Mucosa of stomach (tissue), 1 donor: Measurements from ENCODE around the gene CCDC54.

Source experiments
- H3K27me3 ChIP-seq: one replicate; pipeline ENCODE4 v1.7.0; 2013; ENCODE audit warnings: mild to moderate bottlenecking, low read length; ENCODE audit not compliant: control insufficient read depth, insufficient read depth
- H3K36me3 ChIP-seq: one replicate; pipeline ENCODE4 v1.7.0; 2013; ENCODE audit warnings: low read length; ENCODE audit not compliant: control insufficient read depth, insufficient read depth
- H3K4me1 ChIP-seq: one replicate; pipeline ENCODE4 v1.7.0; 2013; ENCODE audit warnings: mild to moderate bottlenecking, low read length; ENCODE audit not compliant: control insufficient read depth, insufficient read depth
- H3K4me3 ChIP-seq: one replicate; pipeline ENCODE4 v1.7.0; 2013; ENCODE audit warnings: low read length
- H3K9ac ChIP-seq: one replicate; pipeline ENCODE4 v1.7.0; 2013; ENCODE audit warnings: mild to moderate bottlenecking, low read length, moderate library complexity
- H3K9me3 ChIP-seq: one replicate; pipeline ENCODE4 v1.7.0; 2013; ENCODE audit warnings: mild to moderate bottlenecking, low read length, moderate library complexity; ENCODE audit not compliant: control insufficient read depth
- donor health status: Pancreatic carcinoma.

CCDC54 gene

GRCh38 chr3:107368654-107369398, 8.4 kb upstream of the CCDC54 start:
- no peak overlapping the region for H3K9ac ChIP-seq
- H3K36me3 ChIP-seq, result no peaks in the 10 kb centered on the region
- H3K4me3 ChIP-seq, result no peak overlapping the region
- no peaks in the 10 kb centered on the region for H3K4me1 ChIP-seq
- H3K27me3 ChIP-seq, result no peaks in the 10 kb centered on the region
- H3K9me3 ChIP-seq, result no peaks in the 10 kb centered on the region

GRCh38 chr3:107369791-107370190, 7.4 kb upstream of the CCDC54 start:
- no peaks in the 10 kb centered on the region for H3K36me3 ChIP-seq
- H3K9ac ChIP-seq, result no peak overlapping the region
- H3K4me3 ChIP-seq, result no peak overlapping the region
- H3K27me3 ChIP-seq, result no peaks in the 10 kb centered on the region
- no peaks in the 10 kb centered on the region for H3K9me3 ChIP-seq
- H3K4me1 ChIP-seq, result no peaks in the 10 kb centered on the region

GRCh38 chr3:107370907-107371306, 6.3 kb upstream of the CCDC54 start:
- Histone ChIP-seq H3K4me1 (no peaks in the 10 kb centered on the region), H3K27me3 (no peaks in the 10 kb centered on the region), H3K36me3 (no peaks in the 10 kb centered on the region), H3K4me3 (no peak overlapping the region), H3K9me3 (no peaks in the 10 kb centered on the region), H3K9ac (no peak overlapping the region)

- Histone ChIP-seq H3K36me3 (no peaks in the 10 kb centered on the region), H3K27me3 (no peaks in the 10 kb centered on the region), H3K9ac (no peak overlapping the region), H3K9me3 (no peaks in the 10 kb centered on the region), H3K4me3 (no peak overlapping the region), H3K4me1 (no peaks in the 10 kb centered on the region)
These were observed 4.7 kb upstream of the CCDC54 start for GRCh38 chr3:107372506-107372905.

GRCh38 chr3:107373896-107374295, 3.3 kb upstream of the CCDC54 start:
- no peak overlapping the region for H3K9ac ChIP-seq
- H3K4me1 ChIP-seq, result no peaks in the 10 kb centered on the region
- no peak overlapping the region for H3K4me3 ChIP-seq
- H3K27me3 ChIP-seq, result no peaks in the 10 kb centered on the region
- H3K9me3 ChIP-seq, result no peaks in the 10 kb centered on the region
- no peaks in the 10 kb centered on the region for H3K36me3 ChIP-seq

- no peak overlapping the region for H3K9ac ChIP-seq
- H3K27me3 ChIP-seq, result no peaks in the 10 kb centered on the region
- no peaks in the 10 kb centered on the region for H3K9me3 ChIP-seq
- H3K4me3 ChIP-seq, result no peak overlapping the region
- H3K4me1 ChIP-seq, result no peaks in the 10 kb centered on the region
- no peaks in the 10 kb centered on the region for H3K36me3 ChIP-seq
These were observed 1.6 kb upstream of the CCDC54 start for GRCh38 chr3:107375682-107376081.

- Histone ChIP-seq H3K9ac (no peak overlapping the region), H3K4me1 (no peaks in the 10 kb centered on the region), H3K27me3 (no peaks in the 10 kb centered on the region), H3K36me3 (no peaks in the 10 kb centered on the region), H3K9me3 (no peaks in the 10 kb centered on the region), H3K4me3 (no peak overlapping the region)
These were observed 5.4 kb downstream of the CCDC54 start for GRCh38 chr3:107382631-107383030.

- H3K9me3 ChIP-seq, result no peaks in the 10 kb centered on the region
- no peaks in the 10 kb centered on the region for H3K4me1 ChIP-seq
- H3K4me3 ChIP-seq, result no peak overlapping the region
- H3K36me3 ChIP-seq, result no peaks in the 10 kb centered on the region
- no peaks in the 10 kb centered on the region for H3K27me3 ChIP-seq
- H3K9ac ChIP-seq, result no peak overlapping the region
These were observed 7.2 kb downstream of the CCDC54 start for GRCh38 chr3:107384428-107384827.

GRCh38 chr3:107384907-107385306, 7.7 kb downstream of the CCDC54 start:
- Histone ChIP-seq H3K4me3 (no peak overlapping the region), H3K9me3 (no peaks in the 10 kb centered on the region), H3K9ac (no peak overlapping the region)

GRCh38 chr3:107387555-107387954, 10.3 kb downstream of the CCDC54 start:
- Histone ChIP-seq H3K4me1 (no peaks in the 10 kb centered on the region), H3K9ac (no peak overlapping the region), H3K36me3 (no peaks in the 10 kb centered on the region), H3K27me3 (no peaks in the 10 kb centered on the region), H3K4me3 (no peak overlapping the region), H3K9me3 (no peaks in the 10 kb centered on the region)

More at GRCh38 chr3:107384907-107385306, 7.7 kb downstream of the CCDC54 start:
- H3K4me1 ChIP-seq, result no peaks in the 10 kb centered on the region
- no peaks in the 10 kb centered on the region for H3K36me3 ChIP-seq
- H3K27me3 ChIP-seq, result no peaks in the 10 kb centered on the region

- Histone ChIP-seq H3K9ac (no peak overlapping the region), H3K4me3 (no peak overlapping the region), H3K9me3 (no peaks in the 10 kb centered on the region), H3K4me1 (no peaks in the 10 kb centered on the region), H3K27me3 (no peaks in the 10 kb centered on the region), H3K36me3 (no peaks in the 10 kb centered on the region)
These were observed 15.4 kb downstream of the CCDC54 start for GRCh38 chr3:107392549-107393165.

GRCh38 chr3:107394502-107394901, 17.3 kb downstream of the CCDC54 start:
- Histone ChIP-seq H3K36me3 (no peaks in the 10 kb centered on the region), H3K9ac (no peak overlapping the region), H3K4me1 (no peaks in the 10 kb centered on the region), H3K9me3 (no peaks in the 10 kb centered on the region), H3K27me3 (no peaks in the 10 kb centered on the region), H3K4me3 (no peak overlapping the region)
